ENCODE data around the gene RASAL1.

DNA sequence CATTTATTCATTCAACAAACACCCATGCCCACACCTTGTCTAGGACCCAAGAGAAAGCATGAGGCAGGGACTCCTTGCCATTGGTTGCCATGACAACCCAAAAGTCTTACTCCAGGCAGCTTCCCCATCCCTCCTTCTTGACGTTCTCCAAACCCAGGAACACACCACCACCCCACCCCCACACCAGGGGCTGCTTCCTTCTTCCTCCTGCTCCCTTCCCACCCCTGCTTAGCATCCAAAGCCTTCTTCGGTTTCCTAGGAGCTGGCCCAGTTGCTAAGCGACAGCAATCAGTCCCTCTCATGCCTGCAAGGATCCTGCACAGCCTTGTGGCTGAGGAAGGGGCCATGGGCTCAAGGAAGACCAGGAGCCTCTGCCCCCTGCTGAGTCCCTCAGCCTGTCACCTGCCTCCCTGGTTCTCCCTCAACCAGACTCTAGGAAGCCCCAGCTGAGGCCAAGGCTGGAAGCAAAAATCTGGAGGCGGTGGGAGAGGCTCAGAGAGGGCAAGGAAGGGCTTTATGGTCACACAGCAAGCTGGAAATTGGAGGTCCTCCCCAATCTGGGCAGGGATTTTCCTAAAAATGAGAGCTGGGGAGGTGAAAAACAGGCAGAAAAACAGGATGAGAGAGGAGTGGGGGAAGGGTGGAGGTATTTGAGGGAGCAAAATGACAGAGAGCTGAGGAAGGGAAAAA lies 15.4 kb downstream of the RASAL1 start:
- TF ChIP-seq, protein P1, sequence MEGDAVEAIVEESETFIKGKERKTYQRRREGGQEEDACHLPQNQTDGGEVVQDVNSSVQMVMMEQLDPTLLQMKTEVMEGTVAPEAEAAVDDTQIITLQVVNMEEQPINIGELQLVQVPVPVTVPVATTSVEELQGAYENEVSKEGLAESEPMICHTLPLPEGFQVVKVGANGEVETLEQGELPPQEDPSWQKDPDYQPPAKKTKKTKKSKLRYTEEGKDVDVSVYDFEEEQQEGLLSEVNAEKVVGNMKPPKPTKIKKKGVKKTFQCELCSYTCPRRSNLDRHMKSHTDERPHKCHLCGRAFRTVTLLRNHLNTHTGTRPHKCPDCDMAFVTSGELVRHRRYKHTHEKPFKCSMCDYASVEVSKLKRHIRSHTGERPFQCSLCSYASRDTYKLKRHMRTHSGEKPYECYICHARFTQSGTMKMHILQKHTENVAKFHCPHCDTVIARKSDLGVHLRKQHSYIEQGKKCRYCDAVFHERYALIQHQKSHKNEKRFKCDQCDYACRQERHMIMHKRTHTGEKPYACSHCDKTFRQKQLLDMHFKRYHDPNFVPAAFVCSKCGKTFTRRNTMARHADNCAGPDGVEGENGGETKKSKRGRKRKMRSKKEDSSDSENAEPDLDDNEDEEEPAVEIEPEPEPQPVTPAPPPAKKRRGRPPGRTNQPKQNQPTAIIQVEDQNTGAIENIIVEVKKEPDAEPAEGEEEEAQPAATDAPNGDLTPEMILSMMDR (IDR thresholded peaks at IDR 0.05): no peak
- TF ChIP-seq POLR2A (IDR thresholded peaks at IDR 0.05): no peak

All from heart left ventricle (tissue), 13 donors.